Measurements from ENCODE around the gene SERPINE2.

SERPINE2 gene

GRCh38 chr2:223950448-223951347 lies 88.4 kb downstream of the SERPINE2 start:
- no peak overlapping the region for H3K4me3 ChIP-seq (ENCODE audit: low read depth, low read length)
- no peak for TF ChIP-seq CTCF (IDR thresholded peaks at IDR 0.05; ENCODE audit: low read depth, low read length)

- H3K4me3 ChIP-seq (ENCODE audit: low read depth, low read length), result no peak overlapping the region
- no peak for TF ChIP-seq CTCF (IDR thresholded peaks at IDR 0.05; ENCODE audit: low read depth, low read length)
Observed at GRCh38 chr2:223949241-223949840, 89.7 kb downstream of the SERPINE2 start.

- no peak for TF ChIP-seq CTCF (IDR thresholded peaks at IDR 0.05; ENCODE audit: low read depth, low read length)
- no peak overlapping the region for H3K4me3 ChIP-seq (ENCODE audit: low read depth, low read length)
Observed at GRCh38 chr2:223947711-223948205, 91.3 kb downstream of the SERPINE2 start.

- no peak for TF ChIP-seq CTCF (IDR thresholded peaks at IDR 0.05; ENCODE audit: low read depth, low read length)
- H3K4me3 ChIP-seq (ENCODE audit: low read depth, low read length), result peak overlapping the region; percentile 88
Observed at GRCh38 chr2:223945755-223946154, 93.3 kb downstream of the SERPINE2 start.

- peak within 1 kb of the TSS; percentile 88 for H3K4me3 ChIP-seq (ENCODE audit: low read depth, low read length)
- TF ChIP-seq CTCF (IDR thresholded peaks at IDR 0.05; ENCODE audit: low read depth, low read length), result no peak
Observed at GRCh38 chr2:223944703-223945531, 94.2 kb downstream of the SERPINE2 start, which contains the start of gene WDFY1. Gene WDFY1, minus strand, starts transcription at chr2:223945335. Its CDS starts 51 bp downstream, at chr2:223945284.

- no peak for TF ChIP-seq CTCF (IDR thresholded peaks at IDR 0.05; ENCODE audit: low read depth, low read length)
- H3K4me3 ChIP-seq (ENCODE audit: low read depth, low read length), result peak overlapping the region; percentile 88
Observed at GRCh38 chr2:223944166-223944702, 94.9 kb downstream of the SERPINE2 start.
